NB4 (cell line): Measurements from ENCODE around the gene GABRA5.

Source experiments
- MAX ChIP-seq: IDR thresholded peaks from 2 replicates; pipeline ENCODE4 v1.6.1; 2011; ENCODE audit warnings: low read depth, low read length
- POLR2A ChIP-seq: IDR thresholded peaks from 2 replicates; pipeline ENCODE4 v1.6.1; 2011; ENCODE audit warnings: mild to moderate bottlenecking; ENCODE audit not compliant: insufficient read length; ENCODE audit errors: extremely low read depth
- TF ChIP-seq, protein P1 (sequence below): IDR thresholded peaks from one replicate; pipeline ENCODE4 v1.5.1; 2012; ENCODE audit warnings: low read depth, low read length

DNA sequence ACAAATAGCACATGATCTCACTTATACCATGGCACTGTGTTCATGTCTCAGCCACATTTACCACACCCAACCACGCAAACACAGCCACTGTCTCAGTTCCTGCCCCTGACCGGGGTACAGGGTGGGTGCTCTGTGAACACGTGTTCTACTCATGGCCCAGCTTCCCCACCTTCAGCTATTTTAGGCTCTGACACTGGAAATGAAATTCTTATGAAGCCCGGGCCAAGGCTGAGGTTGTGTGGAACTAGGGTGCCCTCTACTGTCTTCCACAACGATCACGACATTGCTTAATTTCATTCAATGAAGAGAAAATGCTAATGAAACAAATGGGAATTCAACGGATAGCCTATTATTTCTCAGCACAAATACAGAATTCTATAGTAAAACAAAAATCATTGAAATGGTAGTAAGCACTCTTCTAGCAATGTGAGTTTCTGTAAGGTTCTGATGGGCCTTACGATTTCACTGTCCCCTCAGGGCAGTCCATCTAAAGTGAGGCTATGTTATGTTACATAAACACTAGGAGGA is 2.1 kb upstream of the GABRA5 start:
- TF ChIP-seq, protein P1, sequence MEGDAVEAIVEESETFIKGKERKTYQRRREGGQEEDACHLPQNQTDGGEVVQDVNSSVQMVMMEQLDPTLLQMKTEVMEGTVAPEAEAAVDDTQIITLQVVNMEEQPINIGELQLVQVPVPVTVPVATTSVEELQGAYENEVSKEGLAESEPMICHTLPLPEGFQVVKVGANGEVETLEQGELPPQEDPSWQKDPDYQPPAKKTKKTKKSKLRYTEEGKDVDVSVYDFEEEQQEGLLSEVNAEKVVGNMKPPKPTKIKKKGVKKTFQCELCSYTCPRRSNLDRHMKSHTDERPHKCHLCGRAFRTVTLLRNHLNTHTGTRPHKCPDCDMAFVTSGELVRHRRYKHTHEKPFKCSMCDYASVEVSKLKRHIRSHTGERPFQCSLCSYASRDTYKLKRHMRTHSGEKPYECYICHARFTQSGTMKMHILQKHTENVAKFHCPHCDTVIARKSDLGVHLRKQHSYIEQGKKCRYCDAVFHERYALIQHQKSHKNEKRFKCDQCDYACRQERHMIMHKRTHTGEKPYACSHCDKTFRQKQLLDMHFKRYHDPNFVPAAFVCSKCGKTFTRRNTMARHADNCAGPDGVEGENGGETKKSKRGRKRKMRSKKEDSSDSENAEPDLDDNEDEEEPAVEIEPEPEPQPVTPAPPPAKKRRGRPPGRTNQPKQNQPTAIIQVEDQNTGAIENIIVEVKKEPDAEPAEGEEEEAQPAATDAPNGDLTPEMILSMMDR, result peak; percentile 44
- no peak for TF ChIP-seq POLR2A
- peak; percentile 88 for TF ChIP-seq MAX
